ENCODE data around the gene GJB3.

Gene GJB3

GRCh38 chr1:34779005-34779404 is 2.0 kb upstream of the GJB3 start:
- TF ChIP-seq CTCF (IDR thresholded peaks at IDR 0.05; ENCODE audit: low read depth, low read length, missing control alignments): no peak
- no peak overlapping the region for H3K4me3 ChIP-seq (ENCODE audit: low read depth, low read length)
- no peak for DNase-seq (ENCODE audit: low read depth)

- no peak for DNase-seq (ENCODE audit: low read depth)
- H3K4me3 ChIP-seq (ENCODE audit: low read depth, low read length): no peak overlapping the region
- no peak for TF ChIP-seq CTCF (IDR thresholded peaks at IDR 0.05; ENCODE audit: low read depth, low read length, missing control alignments)
These were observed 1.5 kb upstream of the GJB3 start for GRCh38 chr1:34779526-34779925.

GRCh38 chr1:34779962-34780361 is 1.1 kb upstream of the GJB3 start:
- DNase-seq (ENCODE audit: low read depth): no peak
- no peak overlapping the region for H3K4me3 ChIP-seq (ENCODE audit: low read depth, low read length)
- no peak for TF ChIP-seq CTCF (IDR thresholded peaks at IDR 0.05; ENCODE audit: low read depth, low read length, missing control alignments)

GRCh38 chr1:34780528-34780927 is 486 bp upstream of the GJB3 start:
- DNase-seq (ENCODE audit: low read depth): no peak
- TF ChIP-seq CTCF (IDR thresholded peaks at IDR 0.05; ENCODE audit: low read depth, low read length, missing control alignments): no peak
- H3K4me3 ChIP-seq (ENCODE audit: low read depth, low read length): no peak overlapping the region

DNA sequence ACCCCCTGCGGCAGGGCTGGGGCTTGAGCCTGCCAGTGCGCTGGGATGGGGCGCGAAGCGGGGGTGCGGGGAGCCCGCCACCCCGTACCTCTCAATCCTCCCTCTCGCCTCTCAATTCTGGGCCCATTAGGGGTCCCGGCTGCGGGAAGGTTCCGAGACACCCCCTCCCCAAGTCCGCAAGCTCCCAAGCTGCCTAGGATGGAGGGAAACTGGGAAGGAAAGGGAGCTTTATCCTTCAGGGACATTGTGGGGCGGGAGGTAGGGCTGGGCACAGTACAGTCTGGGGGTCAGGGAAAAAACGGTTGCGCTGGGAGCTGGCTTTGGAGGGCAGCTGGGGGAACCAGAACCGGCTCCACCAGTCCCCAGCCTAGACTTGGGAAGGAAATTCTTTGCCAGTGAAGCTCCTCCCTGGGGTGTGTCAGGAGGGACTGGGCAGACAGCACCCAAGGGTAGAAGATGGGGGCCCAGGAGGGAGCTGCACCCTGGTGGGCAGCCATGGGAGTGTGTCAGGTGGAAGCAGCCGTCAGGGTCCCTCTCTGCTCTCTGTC is 904 bp downstream of the GJB3 start:
- H3K4me3 ChIP-seq (ENCODE audit: low read depth, low read length): no peak overlapping the region
- DNase-seq (ENCODE audit: low read depth): no peak
- TF ChIP-seq CTCF (IDR thresholded peaks at IDR 0.05; ENCODE audit: low read depth, low read length, missing control alignments): no peak

- no peak overlapping the region for H3K4me3 ChIP-seq (ENCODE audit: low read depth, low read length)
- no peak for TF ChIP-seq CTCF (IDR thresholded peaks at IDR 0.05; ENCODE audit: low read depth, low read length, missing control alignments)
- no peak for DNase-seq (ENCODE audit: low read depth)
These were observed 3.8 kb downstream of the GJB3 start for GRCh38 chr1:34784751-34785221.

GRCh38 chr1:34785231-34785874 is 4.3 kb downstream of the GJB3 start:
- no peak for TF ChIP-seq CTCF (IDR thresholded peaks at IDR 0.05; ENCODE audit: low read depth, low read length, missing control alignments)
- no peak for DNase-seq (ENCODE audit: low read depth)
- no peak overlapping the region for H3K4me3 ChIP-seq (ENCODE audit: low read depth, low read length)
